ENCODE data around the gene SCN4B.

The SCN4B gene

DNA sequence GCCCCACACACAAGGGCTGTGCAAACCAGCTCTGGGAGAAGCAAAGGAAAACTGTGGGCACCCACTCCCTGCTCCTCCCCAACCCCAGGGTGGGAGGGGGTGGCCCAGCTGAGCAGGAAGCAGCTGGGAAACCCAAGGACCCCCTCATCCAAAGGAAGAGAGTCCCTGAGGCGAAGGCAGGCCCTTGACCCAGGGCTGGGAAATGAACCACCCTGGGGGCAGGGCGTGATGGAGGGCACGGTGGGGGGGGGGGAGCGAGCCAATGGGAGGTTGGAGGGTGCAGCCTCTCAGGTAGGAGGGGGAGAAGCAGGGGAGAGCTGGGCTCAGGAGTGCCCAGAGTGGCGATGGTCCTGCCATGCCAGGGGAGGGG, 16.8 kb downstream of the SCN4B start:
- FAIRE-seq: no peak
- no peak for DNase-seq (ENCODE audit: insufficient read length)
- TF ChIP-seq POLR2A (IDR thresholded peaks at IDR 0.05; ENCODE audit: low read depth, low read length) (no peak), TAF1 (IDR thresholded peaks at IDR 0.05; ENCODE audit: borderline replicate concordance, low read depth, low read length) (no peak), POLR2AphosphoS5 (IDR thresholded peaks at IDR 0.05; ENCODE audit: low read depth, low read length) (no peak)

DNA sequence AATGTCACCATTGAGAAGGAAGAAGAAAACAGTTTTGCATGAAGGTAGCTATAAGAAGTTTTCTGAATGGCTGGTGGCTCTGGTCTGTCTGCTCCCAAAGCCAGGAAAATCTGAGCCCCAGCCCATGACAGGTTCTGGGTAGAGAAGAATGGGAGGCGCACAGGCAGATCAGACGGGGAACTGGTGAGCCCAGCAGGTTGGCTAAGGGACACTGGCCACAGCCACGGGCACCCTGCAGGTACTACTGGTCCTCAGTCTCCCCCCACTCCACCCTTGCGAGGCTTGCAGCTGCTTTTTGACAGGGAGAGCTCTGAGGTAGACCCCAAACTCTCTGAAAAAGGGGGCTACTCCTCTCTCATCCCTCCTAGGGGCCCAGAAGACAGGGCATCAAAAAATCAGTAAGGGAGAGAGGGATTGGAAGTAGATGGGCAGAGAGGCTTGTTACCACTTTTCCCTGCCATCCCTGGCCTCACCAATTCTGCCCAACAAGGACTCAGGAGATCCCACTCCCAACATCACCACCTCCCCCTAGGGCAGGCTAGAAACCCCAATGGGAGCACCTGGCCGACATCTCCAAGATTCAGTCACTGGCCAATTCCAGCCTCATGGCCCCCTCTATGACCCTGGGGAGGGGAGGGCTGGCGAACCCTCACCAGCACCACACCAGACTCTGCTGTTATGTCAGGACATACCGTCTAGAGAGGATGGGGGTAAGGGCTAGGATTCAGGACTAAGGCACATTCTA, 17.4 kb downstream of the SCN4B start:
- no peak for FAIRE-seq
- no peak for DNase-seq (ENCODE audit: insufficient read length)
- TF ChIP-seq TAF1 (IDR thresholded peaks at IDR 0.05; ENCODE audit: borderline replicate concordance, low read depth, low read length): no peak
- TF ChIP-seq POLR2A (IDR thresholded peaks at IDR 0.05; ENCODE audit: low read depth, low read length): no peak
- no peak for TF ChIP-seq POLR2AphosphoS5 (IDR thresholded peaks at IDR 0.05; ENCODE audit: low read depth, low read length)

DNA sequence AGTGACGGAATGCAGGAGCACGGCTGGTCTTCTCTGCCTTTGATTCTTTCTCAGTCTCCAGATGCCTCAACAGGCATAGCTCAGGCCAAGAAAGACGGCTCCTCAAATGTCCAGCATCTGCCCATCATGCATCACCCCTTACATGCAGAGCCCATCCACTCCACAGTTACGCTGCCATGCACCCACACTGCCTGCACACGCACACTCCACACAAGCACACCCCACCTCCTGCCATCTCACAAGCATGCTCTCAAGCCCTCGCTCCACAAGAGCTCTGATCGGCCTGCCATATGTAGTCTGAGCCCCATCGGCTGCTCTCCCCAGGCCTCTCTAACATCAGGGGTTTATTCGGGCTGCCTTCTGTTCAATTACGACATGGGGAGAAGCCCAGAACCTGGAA, 18.8 kb downstream of the SCN4B start:
- DNase-seq (ENCODE audit: insufficient read length) (no peak), FAIRE-seq (no peak)
- TF ChIP-seq TAF1 (IDR thresholded peaks at IDR 0.05; ENCODE audit: borderline replicate concordance, low read depth, low read length): no peak
- no peak for TF ChIP-seq POLR2AphosphoS5 (IDR thresholded peaks at IDR 0.05; ENCODE audit: low read depth, low read length)
- no peak for TF ChIP-seq POLR2A (IDR thresholded peaks at IDR 0.05; ENCODE audit: low read depth, low read length)

DNA sequence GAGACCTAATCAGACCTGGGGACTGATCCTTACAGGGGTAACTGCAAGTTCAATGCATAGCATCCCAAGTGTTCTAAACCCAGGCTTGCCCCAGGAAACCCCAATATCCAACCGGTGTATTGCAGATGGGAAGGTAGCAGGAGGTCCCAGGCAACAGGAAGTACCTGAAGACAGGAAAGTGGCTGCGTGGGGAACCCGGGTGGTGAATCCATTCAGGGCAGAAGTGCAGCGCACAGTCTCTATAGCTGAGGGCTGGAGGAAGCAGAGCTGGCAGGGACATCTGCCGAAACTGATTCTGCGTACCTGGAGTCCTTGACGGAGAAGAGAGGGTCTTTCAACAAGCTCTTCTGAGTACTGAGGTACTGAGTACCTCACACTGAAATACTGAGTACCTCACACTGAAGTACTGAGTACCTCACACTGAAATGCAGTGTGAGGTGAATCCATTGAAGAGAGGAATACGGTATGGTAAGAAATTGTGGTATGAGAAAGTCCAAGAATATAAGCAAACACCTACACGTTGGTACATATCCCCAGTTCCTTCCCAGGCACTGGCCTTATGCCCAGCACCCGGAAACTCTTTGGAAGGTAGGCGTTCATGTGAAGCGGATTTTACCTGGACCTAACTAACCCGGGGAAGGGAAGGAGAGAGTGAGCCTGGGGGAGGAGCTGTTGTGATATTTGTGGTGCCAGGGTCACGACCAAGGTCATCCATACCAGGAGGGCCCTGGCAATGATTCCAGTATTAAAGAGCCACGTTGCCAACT, 20.1 kb downstream of the SCN4B start:
- TF ChIP-seq POLR2A (IDR thresholded peaks at IDR 0.05; ENCODE audit: low read depth, low read length) (no peak), POLR2AphosphoS5 (IDR thresholded peaks at IDR 0.05; ENCODE audit: low read depth, low read length) (no peak)
- no peak for DNase-seq (ENCODE audit: insufficient read length)
- no peak for FAIRE-seq

DNA sequence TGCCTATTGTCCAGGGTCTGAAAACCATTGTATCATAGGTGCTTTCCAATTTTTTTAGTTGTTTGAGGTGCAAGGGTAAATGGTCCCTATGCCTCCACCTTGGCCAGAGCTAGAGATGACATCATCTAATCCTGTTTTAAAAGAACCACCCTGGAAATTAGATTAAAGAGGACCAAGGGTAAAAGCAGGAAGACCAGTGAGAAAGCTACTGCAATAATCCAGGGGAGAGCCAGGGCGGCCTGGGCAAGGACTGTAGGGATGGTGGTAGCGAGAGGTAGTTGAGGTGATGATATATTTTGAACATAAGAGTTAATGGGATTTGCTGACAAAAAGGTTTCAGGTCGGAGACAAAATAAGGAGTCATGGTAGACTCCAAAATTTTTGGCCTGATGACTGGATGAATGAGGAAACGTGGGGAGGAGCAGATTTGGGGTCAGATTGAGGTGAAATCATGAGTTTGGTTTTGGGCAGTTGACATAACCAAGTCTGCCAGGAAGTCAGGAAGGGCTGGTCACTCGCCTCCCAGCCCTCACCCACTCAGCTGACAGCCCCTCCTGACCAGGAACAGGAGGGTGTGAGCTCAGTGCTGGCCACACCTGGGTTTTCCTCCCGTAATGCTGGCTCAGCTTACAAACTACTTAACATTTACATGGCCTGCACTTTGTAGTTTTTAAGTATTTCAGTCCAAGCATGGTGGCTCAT, 23.0 kb downstream of the SCN4B start:
- DNase-seq (ENCODE audit: insufficient read length) (no peak), FAIRE-seq (no peak)
- TF ChIP-seq POLR2A (IDR thresholded peaks at IDR 0.05; ENCODE audit: low read depth, low read length) (no peak), POLR2AphosphoS5 (IDR thresholded peaks at IDR 0.05; ENCODE audit: low read depth, low read length) (no peak), TAF1 (IDR thresholded peaks at IDR 0.05; ENCODE audit: borderline replicate concordance, low read depth, low read length) (no peak)

DNA sequence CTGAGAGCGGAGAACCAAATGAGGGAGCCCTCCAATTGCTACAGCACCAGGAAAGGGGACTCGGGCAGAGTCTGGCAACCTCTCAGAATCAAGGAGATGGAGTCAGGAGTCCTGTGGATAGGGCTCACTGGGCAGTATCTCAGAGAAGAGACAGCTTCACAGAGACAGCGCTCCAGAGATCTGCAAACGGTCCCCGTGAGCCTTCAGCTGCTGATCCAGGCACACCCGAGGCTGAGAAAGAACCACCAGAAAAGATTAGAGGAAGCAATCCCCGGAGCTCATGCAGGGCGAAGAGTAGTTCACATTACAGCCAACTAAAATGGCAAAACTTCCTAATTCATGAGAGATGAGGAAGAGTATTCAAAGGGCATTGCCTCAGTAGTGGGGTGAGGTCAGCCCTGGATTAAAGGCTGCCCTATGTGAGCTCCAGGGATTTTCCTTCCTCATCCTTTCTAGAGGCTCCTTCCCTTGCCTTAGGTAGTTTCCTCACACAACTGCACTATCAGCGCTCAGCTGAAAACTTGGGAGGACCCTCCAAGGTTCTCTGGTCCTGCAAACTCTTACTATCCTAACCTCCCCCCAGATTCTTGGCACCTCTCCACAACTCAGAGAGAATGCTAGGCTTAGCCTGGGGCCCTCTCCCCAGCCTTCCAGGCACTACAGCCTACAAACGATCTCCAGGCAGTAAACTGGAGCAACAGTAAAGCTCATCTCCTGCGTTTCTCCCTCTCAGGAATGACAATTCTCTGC, 23.7 kb downstream of the SCN4B start:
- DNase-seq (ENCODE audit: insufficient read length) (no peak), FAIRE-seq (no peak)
- no peak for TF ChIP-seq POLR2AphosphoS5 (IDR thresholded peaks at IDR 0.05; ENCODE audit: low read depth, low read length)
- TF ChIP-seq TAF1 (IDR thresholded peaks at IDR 0.05; ENCODE audit: borderline replicate concordance, low read depth, low read length): no peak
- TF ChIP-seq POLR2A (IDR thresholded peaks at IDR 0.05; ENCODE audit: low read depth, low read length): no peak

DNA sequence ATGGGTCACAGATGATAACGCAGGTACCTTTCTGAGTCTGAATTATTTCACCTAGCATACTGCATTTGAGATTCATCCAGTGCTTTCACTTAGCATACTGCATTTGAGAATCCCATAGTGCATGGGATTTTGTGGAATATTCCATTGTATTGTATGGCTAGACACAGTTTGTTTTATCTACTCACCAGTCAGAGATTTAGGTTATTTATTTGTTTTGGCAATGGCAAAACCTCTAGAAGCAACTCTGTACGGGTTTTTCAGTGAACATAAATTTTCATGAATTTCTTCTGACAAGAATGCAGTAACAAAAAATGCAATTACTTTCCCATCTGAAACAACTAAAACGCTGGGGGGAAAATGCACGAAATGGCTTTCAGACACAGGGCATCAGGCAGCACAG, 24.3 kb downstream of the SCN4B start:
- TF ChIP-seq TAF1 (IDR thresholded peaks at IDR 0.05; ENCODE audit: borderline replicate concordance, low read depth, low read length): no peak
- no peak for TF ChIP-seq POLR2A (IDR thresholded peaks at IDR 0.05; ENCODE audit: low read depth, low read length)
- TF ChIP-seq POLR2AphosphoS5 (IDR thresholded peaks at IDR 0.05; ENCODE audit: low read depth, low read length): no peak
- FAIRE-seq: no peak
- DNase-seq (ENCODE audit: insufficient read length): no peak

DNA sequence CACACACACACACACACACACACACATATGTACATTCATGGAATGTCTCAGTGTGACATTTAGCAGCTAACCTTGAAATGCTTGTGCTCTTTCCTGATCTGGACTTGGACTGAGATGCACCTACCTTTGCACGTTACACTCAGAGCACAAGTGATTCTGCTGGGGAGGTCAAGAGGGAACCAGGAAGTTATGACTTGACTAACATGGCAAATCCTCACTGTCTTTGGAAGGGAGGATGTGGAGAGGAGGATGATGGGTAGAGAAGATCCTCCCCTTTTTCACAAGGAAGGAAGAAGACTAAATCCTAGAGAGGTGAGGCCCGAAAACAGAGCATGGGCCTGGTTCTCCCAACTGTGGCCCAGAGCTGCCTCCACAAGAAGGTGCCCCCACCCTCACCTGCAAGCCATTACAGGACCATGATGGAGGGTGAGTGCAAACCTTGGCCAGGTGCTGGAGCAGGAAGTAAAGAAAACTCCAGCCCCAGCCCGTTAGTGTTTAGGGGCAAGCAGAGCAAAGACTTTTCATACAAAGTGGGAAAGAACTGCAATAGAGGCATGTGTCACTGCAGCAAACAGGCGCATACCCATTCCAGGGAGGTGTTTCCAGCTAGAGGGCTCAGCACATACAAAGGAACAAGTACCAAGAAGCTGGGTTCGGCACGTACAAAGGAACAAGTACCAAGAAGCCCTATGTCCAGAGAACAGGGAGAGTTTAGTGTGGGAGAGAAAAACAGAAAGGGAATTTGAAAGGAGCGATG, 26.4 kb downstream of the SCN4B start:
- DNase-seq (ENCODE audit: insufficient read length): no peak
- TF ChIP-seq POLR2AphosphoS5 (IDR thresholded peaks at IDR 0.05; ENCODE audit: low read depth, low read length) (peak; percentile 86), TAF1 (IDR thresholded peaks at IDR 0.05; ENCODE audit: borderline replicate concordance, low read depth, low read length) (no peak), POLR2A (IDR thresholded peaks at IDR 0.05; ENCODE audit: low read depth, low read length) (peak; percentile 88)
- no peak for FAIRE-seq

DNA sequence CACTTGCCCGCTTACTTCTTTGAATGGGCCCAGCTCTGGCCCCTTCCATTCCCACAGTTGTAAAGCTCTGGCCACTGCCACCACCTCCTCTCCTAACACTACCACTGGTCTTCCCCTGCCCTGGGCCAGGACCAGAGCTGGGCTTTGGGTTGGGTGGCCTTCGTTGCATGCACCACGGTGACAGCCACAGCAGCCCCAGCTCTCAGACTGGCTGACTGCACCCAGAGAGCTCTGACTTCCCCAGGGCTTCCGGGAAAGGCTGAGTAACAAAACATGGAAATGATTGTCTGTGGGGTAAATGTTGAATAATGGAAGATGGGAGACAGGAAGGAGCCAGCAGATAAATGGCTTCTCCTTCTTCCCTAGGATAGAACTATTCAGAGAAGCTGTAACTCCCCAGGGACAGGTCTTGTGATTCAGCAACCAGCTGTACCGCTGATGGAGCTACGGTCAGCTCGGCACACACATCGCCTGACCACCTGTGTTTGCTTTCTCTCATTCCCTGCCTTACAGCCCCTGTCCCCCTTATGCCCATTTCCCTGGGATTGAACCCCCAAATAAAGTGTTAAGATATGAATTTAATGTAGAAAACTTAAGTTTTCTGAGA, 27.6 kb downstream of the SCN4B start:
- FAIRE-seq (no peak), DNase-seq (ENCODE audit: insufficient read length) (no peak)
- TF ChIP-seq POLR2AphosphoS5 (IDR thresholded peaks at IDR 0.05; ENCODE audit: low read depth, low read length) (no peak), TAF1 (IDR thresholded peaks at IDR 0.05; ENCODE audit: borderline replicate concordance, low read depth, low read length) (no peak), POLR2A (IDR thresholded peaks at IDR 0.05; ENCODE audit: low read depth, low read length) (no peak)

DNA sequence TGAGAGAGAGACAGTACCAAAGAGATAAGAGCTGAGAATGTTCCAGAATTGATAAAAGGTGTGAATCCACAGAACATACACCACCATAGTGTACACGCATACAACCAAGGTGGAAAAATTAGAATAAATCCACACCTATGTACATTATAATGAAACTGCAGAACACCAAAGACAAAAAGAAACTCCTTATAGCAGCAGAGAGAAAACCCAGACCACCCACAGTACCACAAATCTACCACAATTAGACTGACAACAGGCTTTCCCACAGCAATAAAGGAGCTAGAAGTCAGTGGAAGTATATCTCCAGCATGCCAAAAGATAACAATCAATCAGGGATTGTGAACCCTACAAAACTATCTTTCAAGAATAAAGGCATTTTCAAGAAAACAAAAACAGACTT, 31.8 kb downstream of the SCN4B start:
- TF ChIP-seq POLR2A (IDR thresholded peaks at IDR 0.05; ENCODE audit: low read depth, low read length) (no peak), TAF1 (IDR thresholded peaks at IDR 0.05; ENCODE audit: borderline replicate concordance, low read depth, low read length) (no peak), POLR2AphosphoS5 (IDR thresholded peaks at IDR 0.05; ENCODE audit: low read depth, low read length) (no peak)
- no peak for DNase-seq (ENCODE audit: insufficient read length)
- FAIRE-seq: peak; percentile 78
